GM12865 (cell line): Measurements from ENCODE around the gene IPO8.

Experiments used
- DNase-seq: peaks from one replicate; pipeline ENCODE4 v3.0.0; 2010; ENCODE audit warnings: low read depth
- H3K4me3 ChIP-seq: 2 replicates; pipeline ENCODE4 v1.5.1; 2011; ENCODE audit warnings: mild to moderate bottlenecking, low read depth, low read length, control low read depth
- CTCF ChIP-seq: IDR thresholded peaks from 2 replicates; pipeline ENCODE4 v1.5.1; 2011; ENCODE audit warnings: low read length, control low read depth, low read depth, inconsistent platforms; ENCODE audit not compliant: insufficient read depth; ENCODE audit errors: missing control alignments

The IPO8 gene

DNA sequence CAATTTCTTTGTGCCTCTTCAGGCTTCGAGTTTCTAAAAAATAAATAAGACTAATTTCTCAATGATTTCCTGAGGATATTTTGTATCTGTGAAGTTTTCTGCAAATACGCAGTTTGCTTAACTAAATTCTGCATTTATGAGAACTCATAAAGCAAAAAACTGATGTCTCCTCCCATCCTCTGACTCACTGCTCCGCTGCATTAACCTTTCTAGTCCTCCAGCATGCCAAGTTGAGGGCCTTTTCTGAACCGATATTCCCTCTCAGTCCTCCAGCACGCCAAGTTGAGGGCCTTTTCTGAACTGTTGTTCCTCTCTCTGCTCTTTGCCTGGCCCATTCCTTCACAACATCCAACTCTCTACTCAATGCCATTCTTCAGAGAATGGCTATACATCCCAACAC lies 3.2 kb downstream of the IPO8 start:
- no peak for DNase-seq
- TF ChIP-seq CTCF = no peak
- no peak overlapping the region for H3K4me3 ChIP-seq

DNA sequence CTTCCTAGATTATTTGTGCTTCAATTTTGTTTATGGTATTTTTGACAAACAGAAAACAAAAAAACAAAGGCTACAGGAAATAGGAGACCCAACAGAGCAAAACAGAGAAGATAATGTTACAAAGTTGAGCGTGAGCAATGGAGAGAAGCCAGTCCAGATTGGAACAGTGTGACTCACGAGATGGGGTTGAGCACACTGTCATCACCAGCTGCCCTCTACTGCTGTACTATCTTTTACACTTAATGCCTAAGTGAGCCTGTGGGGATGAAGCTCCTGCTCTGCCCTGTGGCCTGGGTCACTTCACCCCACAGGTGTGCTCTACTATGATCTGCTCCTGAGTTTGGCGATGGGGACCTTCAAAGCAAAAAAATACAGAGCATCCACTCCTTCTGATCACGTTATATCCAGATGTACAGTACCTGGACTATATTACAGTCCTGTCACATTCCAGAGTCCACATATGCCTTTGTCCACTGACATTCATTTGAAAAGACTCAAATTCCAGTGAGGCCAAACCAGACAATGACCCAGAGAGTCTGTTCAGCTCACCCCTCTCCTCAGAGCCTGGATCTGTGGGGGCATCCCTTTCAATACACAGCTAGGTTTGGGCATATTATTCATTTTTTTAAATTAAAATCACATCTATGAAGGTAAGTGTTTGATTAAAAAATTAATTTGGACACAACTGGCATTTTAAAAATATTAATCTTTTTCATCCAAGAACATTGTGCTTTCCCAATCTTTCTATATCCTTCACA lies 4.4 kb downstream of the IPO8 start:
- H3K4me3 ChIP-seq = no peak overlapping the region
- no peak for DNase-seq
- TF ChIP-seq CTCF = no peak

DNA sequence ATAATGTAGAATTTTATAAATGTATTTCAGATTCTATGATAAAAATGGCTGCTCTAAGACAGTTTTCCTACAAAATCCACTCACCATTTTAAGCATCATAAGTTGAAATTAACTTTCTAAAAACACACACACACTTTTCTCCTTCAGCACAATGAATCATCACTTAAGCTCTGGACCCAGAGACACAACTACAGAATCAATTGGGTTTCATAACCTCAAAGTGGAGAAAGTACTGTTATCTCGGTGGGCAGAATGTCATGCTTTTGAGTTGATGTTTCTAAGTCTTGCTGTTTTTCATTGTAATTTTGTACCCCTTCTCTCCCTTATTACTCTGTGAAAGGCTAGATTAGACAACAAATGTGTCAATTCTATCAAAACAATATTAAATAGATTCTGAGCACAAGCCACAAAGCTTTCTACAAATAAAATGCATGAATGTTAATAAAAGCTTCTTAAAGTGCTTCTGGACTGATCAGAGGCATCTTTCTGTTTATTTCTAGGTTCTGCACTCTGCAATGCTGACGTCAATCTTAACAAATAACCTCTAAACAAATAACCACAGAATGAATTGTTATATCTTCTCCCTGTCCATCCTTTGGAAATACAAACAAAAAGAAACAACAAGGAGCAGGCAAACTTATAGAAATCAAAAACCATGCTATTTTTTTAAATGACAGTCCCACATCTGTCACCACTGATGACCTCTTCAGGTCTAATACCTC lies 8.2 kb downstream of the IPO8 start:
- no peak for TF ChIP-seq CTCF
- no peak overlapping the region for H3K4me3 ChIP-seq
- DNase-seq = no peak

- DNase-seq = no peak
- H3K4me3 ChIP-seq = no peak overlapping the region
- no peak for TF ChIP-seq CTCF
Measured at GRCh38 chr12:30679241-30679640, 16.4 kb downstream of the IPO8 start.

DNA sequence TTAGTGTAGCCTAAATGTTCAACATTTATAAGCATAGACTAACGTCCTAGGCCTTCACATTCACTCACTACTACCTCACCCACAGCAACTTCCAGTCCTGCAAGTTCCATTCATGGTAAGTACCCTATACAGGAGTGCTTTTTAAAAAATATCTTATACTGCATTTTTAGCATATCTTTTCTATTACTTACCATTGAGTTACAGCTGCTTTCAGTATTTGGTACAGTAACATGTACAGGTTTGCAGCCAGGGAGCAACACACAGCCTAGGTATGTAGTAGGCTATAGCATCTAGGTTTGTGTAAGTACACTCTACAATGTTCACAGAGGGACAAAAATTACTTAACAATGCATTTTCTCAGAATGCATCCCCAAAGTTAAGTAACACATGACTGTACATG lies 17.4 kb downstream of the IPO8 start:
- DNase-seq = no peak
- no peak for TF ChIP-seq CTCF
- H3K4me3 ChIP-seq = no peak overlapping the region

DNA sequence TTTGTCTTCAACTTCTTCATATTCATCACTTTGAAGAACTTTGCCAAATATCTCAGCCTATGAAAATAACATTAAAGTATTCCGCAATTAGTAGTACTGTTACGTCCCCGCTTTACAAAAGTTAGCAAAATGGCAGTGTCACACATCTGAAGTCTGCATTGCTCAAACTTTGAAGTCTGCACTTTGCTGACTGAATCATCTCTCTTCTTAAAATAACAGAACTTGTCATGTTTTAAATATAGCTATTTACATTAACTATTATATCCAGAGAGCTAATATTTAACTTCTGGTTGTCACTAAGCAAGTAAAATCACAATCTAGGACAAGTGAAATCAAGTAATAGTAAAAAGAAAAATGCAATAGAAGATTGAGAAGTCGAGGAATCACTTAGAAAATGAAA lies 34.5 kb downstream of the IPO8 start:
- TF ChIP-seq CTCF = no peak
- DNase-seq = no peak
- no peak overlapping the region for H3K4me3 ChIP-seq
